CD4-positive, alpha-beta T cell treated with Interleukin-17A for 1 hour (primary cell): Measurements from ENCODE around the gene TGM2.

Source experiments
- DNase-seq: peaks from one replicate; pipeline ENCODE4 v3.0.0-alpha.2; 2020

Gene TGM2

DNA sequence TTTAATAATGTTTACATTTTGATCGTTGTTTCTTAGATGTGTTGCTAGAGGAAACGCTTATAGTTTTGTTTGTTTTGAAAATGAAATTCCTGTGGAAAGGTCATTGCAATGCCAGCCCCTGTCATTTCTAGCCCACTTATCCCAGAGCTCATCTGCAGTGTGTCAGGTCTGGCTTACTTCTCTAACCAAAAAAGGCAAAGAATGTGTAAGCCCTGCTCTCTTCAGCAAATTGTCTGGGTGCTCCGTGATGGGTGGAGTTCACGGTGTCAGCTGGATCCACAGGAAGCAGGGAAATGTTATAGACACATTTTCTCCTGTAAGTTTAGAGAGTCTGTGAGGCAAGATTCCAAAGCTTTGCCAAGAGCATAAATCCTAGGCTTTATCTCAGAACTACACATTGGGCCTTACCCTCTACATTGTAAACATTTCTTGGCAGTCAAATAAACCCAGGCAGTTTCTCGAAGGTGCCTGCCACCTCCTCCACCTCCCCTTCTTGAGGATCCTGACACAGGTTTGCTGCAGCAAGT is 80.6 kb downstream of the TGM2 start:
- no peak for DNase-seq

GRCh38 chr20:38083338-38084048 is 81.6 kb downstream of the TGM2 start:
- no peak for DNase-seq

DNA sequence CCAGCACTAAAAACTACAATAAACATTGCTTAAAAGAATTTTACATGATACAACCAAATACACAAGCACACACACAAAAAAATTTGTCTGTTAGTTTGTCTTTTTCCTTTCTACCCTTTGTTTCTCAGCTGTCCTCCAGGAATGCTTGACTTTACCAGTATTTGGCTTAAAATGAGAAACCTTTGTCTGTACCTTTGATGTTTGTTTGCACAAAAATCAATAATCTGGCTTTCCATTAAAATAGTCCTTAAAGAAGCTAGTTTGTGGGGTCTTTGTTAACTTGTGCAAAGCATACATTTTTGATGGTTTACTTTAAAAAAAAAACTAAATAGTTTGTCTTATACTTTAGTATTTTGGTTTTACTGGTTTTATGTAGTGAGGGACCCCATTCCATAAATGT is 82.2 kb downstream of the TGM2 start:
- no peak for DNase-seq

GRCh38 chr20:38081575-38081974 is 83.5 kb downstream of the TGM2 start:
- DNase-seq: no peak

- no peak for DNase-seq
Measured at GRCh38 chr20:38079353-38079752, 85.7 kb downstream of the TGM2 start.

DNA sequence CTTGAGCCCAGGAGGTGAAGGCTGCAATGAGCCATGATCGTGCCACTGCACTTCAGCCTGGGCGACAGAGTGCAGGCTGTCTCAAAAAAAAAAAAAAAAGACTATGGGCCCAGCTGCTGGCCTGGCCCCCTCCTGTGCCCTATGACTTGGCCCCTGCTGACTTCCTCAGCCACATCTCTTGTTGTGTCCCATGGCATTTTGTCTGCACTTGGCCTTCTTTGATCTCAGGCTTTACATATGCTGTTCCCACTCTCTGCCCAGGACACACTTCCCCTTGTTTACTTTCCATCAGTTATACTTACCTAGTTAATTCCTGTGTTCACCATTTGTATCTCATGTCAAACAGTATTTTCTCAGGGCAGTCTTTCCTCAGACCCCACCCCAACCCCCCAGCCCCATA is 87.0 kb downstream of the TGM2 start:
- no peak for DNase-seq
